Endothelial cell of hepatic sinusoid (primary cell): Measurements from ENCODE around the gene ODF4.
"Not testable (repeated sequence)": the region's sequence is repeated elsewhere in the genome, so short reads cannot be mapped to it uniquely, and the experiment has no call there.

Source experiments
- in situ Hi-C: cut with HindIII; loops from 2 replicates; pipeline ENCODE4 v1.10.0; 2017; ENCODE audit warnings: low sequenced_read_pairs

ODF4 gene

GRCh38 chr17:8392674-8393469 lies 53.2 kb downstream of the ODF4 start:
- in situ Hi-C loops, result no loop called here

GRCh38 chr17:8393470-8394231 lies 54.0 kb downstream of the ODF4 start:
- in situ Hi-C loops, result no loop called here

GRCh38 chr17:8394497-8394896 lies 54.9 kb downstream of the ODF4 start:
- in situ Hi-C loops, result not testable (repeated sequence)
